ENCODE measurements around the gene PCNX3. TPM values are rescaled to one million over a fixed set of nuclear protein-coding genes. Genes with fewer than 3 reads are reported as not detected.

PCNX3 gene
- total and polyA plus RNA-seq, 2 of the 13 experiments (the other 11 are each of a cell fraction or from before 2014, with no cell fraction given), result 16.2 to 23.0 TPM

- TF ChIP-seq ATF1 (CRISPR knock-in tag; IDR thresholded peaks at IDR 0.05) (no peak), FIP1L1 (IDR thresholded peaks at IDR 0.05; ENCODE audit: borderline replicate concordance, insufficient read depth, low read depth, low read length) (no peak), LCORL (IDR thresholded peaks at IDR 0.05) (no peak), LCORL (CRISPR knock-in tag; IDR thresholded peaks at IDR 0.05) (peak; percentile 70), FOXC1 (CRISPR knock-in tag; IDR thresholded peaks at IDR 0.05; ENCODE audit: borderline replicate concordance) (peak; percentile 14; the same call in 1 of the 2 replicates), AKAP8 (CRISPR knock-in tag; IDR thresholded peaks at IDR 0.05) (no peak), PPARG (CRISPR knock-in tag; conservative IDR thresholded peaks at IDR 0.05) (no peak), ZZZ3 (CRISPR knock-in tag; IDR thresholded peaks at IDR 0.05; ENCODE audit: borderline replicate concordance) (0 out of 2 replicates have a peak, but pooled peaks have one; percentile 27), KDM1A (CRISPR knock-in tag; IDR thresholded peaks at IDR 0.05) (no peak), ZNF761 (CRISPR knock-in tag; conservative IDR thresholded peaks at IDR 0.05) (peak; percentile 85; the same call in 1 of the 2 replicates), ZNF546 (CRISPR knock-in tag; conservative IDR thresholded peaks at IDR 0.05) (0 out of 2 replicates have a peak, but pooled peaks have one; percentile 50), ZNF24 (IDR thresholded peaks at IDR 0.05) (no peak), MTF1 (CRISPR knock-in tag; IDR thresholded peaks at IDR 0.05) (no peak), ZNF607 (CRISPR knock-in tag; IDR thresholded peaks at IDR 0.05; ENCODE audit: borderline replicate concordance) (peak; percentile 79), KDM2A (CRISPR knock-in tag; IDR thresholded peaks at IDR 0.05; ENCODE audit: borderline replicate concordance, low read depth) (peak; percentile 73), NFYB (CRISPR knock-in tag; IDR thresholded peaks at IDR 0.05) (no peak), USF2 (IDR thresholded peaks at IDR 0.05; ENCODE audit: low read depth, low read length) (no peak), USF2 (CRISPR knock-in tag; IDR thresholded peaks at IDR 0.05; ENCODE audit: borderline replicate concordance) (no peak), FOXP1 (IDR thresholded peaks at IDR 0.05) (no peak), FOXP1 (CRISPR knock-in tag; IDR thresholded peaks at IDR 0.05) (no peak), NPAS2 (CRISPR knock-in tag; IDR thresholded peaks at IDR 0.05; ENCODE audit: borderline replicate concordance) (no peak), STAT5B (CRISPR knock-in tag; IDR thresholded peaks at IDR 0.05) (no peak), ZKSCAN5 (CRISPR knock-in tag; IDR thresholded peaks at IDR 0.05) (no peak), ELF3 (CRISPR knock-in tag; IDR thresholded peaks at IDR 0.05) (peak; percentile 61; the same call in 1 of the 2 replicates), ZFP91 (CRISPR knock-in tag; IDR thresholded peaks at IDR 0.05; ENCODE audit: borderline replicate concordance) (peak; percentile 49), TGIF2 (CRISPR knock-in tag; IDR thresholded peaks at IDR 0.05) (no peak), MNT (IDR thresholded peaks at IDR 0.05) (no peak)
- TF ChIP-seq, protein P1, sequence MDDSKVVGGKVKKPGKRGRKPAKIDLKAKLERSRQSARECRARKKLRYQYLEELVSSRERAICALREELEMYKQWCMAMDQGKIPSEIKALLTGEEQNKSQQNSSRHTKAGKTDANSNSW (CRISPR knock-in tag; IDR thresholded peaks at IDR 0.05; ENCODE audit: borderline replicate concordance), result no peak
These were observed 47.4 kb downstream of the PCNX3 start, which contains the start of gene RELA (continued) for GRCh38 chr11:65662799-65663638.
